Natural killer cell treated with Interleukin-12 subunit alpha and Interleukin-12 subunit beta and Interleukin-15 and Interleukin-18, amount 100 ng/mL, for 72 hours (primary cell): ENCODE data around the gene GABPB2. TPM values are rescaled to one million over a fixed set of nuclear protein-coding genes. Genes with fewer than 3 reads are reported as not detected.
A peak's percentile ranks its signal among the peaks of the same experiment; 100 is the strongest.

ENCODE experiments used
- ATAC-seq, 2 donors: fragments of 150-1000 bp; cut with Tn5 transposase in 1 of 2; sonication (Bioruptor Pico), chemical (Tn5 transposase) in 1 of 2; 2 replicates each; pipeline ENCODE4 v1.10.0; 2021
- DNase-seq: peaks from one replicate; pipeline ENCODE4 v3.0.0; 2022; ENCODE audit warnings: low spot score
- H3K27ac Mint-ChIP-seq, 2 donors: 1 replicate in 1 of 2; 2 replicates in 1 of 2; pipeline ENCODE4 v1.8.0; 2022; ENCODE audit warnings: mixed read lengths in 2 of 2, mild to moderate bottlenecking in 1 of 2, moderate library complexity in 1 of 2
- H3K27me3 Mint-ChIP-seq, 2 donors: 1 replicate in 1 of 2; 2 replicates in 1 of 2; pipeline ENCODE4 v1.8.0; 2022; ENCODE audit warnings: mixed read lengths in 2 of 2
- H3K36me3 Mint-ChIP-seq: one replicate; pipeline ENCODE4 v1.8.0; 2022; ENCODE audit warnings: mixed read lengths
- H3K4me1 Mint-ChIP-seq, 2 donors: 1 replicate in 1 of 2; 2 replicates in 1 of 2; pipeline ENCODE4 v1.8.0; 2022; ENCODE audit warnings: low read depth in 2 of 2, mixed read lengths in 2 of 2, mild to moderate bottlenecking in 1 of 2
- H3K4me3 Mint-ChIP-seq: one replicate; pipeline ENCODE4 v1.8.0; 2022; ENCODE audit warnings: mixed read lengths
- H3K9me3 Mint-ChIP-seq: 2 replicates; pipeline ENCODE4 v1.8.0; 2022; ENCODE audit warnings: mixed read lengths
- total RNA-seq, 2 donors: library from RNA; stranded (reverse); gene quantifications; one replicate each; pipeline ENCODE4 v1.2.3, GENCODE V29; 2022

GABPB2 gene
- total RNA-seq, 2 donors from 2014 or later, result 22.2 to 23.8 TPM

GRCh38 chr1:151146412-151147131, 76.0 kb downstream of the GABPB2 start, which contains the start of gene SEMA6C:
Gene SEMA6C, minus strand, starts transcription at chr1:151146631. Its CDS starts 4,010 bp downstream, at chr1:151142621.
- peak; percentile 100 for ATAC-seq
- peak; percentile 93 for DNase-seq
- Mint-ChIP-seq H3K9me3 (no peaks in the 10 kb centered on the region), H3K36me3 (no peaks in the 10 kb centered on the region), H3K27ac (peak within 1 kb of the TSS in 1 of 2 donors; percentile 32), H3K4me1 (peaks cover 11 to 14% of the 10 kb centered on the region in 2 donors), H3K27me3 (peaks cover 4 to 7% of the 10 kb centered on the region in 2 donors), H3K4me3 (peak within 1 kb of the TSS; percentile 83)

- Mint-ChIP-seq H3K36me3 (no peaks in the 10 kb centered on the region), H3K4me3 (peak overlapping the region; percentile 83), H3K27me3 (peaks cover 4 to 7% of the 10 kb centered on the region in 2 donors), H3K9me3 (no peaks in the 10 kb centered on the region), H3K27ac (peak overlapping the region in 1 of 2 donors; percentile 32), H3K4me1 (peaks cover 11 to 14% of the 10 kb centered on the region in 2 donors)
- DNase-seq (no peak), ATAC-seq (no peak)
These were observed 76.6 kb downstream of the GABPB2 start for GRCh38 chr1:151147132-151147503.

- peaks cover 11 to 14% of the 10 kb centered on the region in 2 donors for H3K4me1 Mint-ChIP-seq
- H3K4me3 Mint-ChIP-seq, result peak overlapping the region; percentile 83
- no peak overlapping the region for H3K27ac Mint-ChIP-seq
- peaks cover 4 to 7% of the 10 kb centered on the region in 2 donors for H3K27me3 Mint-ChIP-seq
- DNase-seq (no peak), ATAC-seq (no peak)
- no peaks in the 10 kb centered on the region for H3K36me3 Mint-ChIP-seq
- H3K9me3 Mint-ChIP-seq, result no peaks in the 10 kb centered on the region
These were observed 77.1 kb downstream of the GABPB2 start for GRCh38 chr1:151147665-151148064.

GRCh38 chr1:151156515-151156819, 85.9 kb downstream of the GABPB2 start, which contains the start of gene TNFAIP8L2:
Gene TNFAIP8L2, plus strand, starts transcription at chr1:151156649. Its CDS starts 2,049 bp downstream, at chr1:151158698.
- Mint-ChIP-seq H3K4me3 (peak within 1 kb of the TSS; percentile 99), H3K9me3 (no peaks in the 10 kb centered on the region), H3K27me3 (no peaks in the 10 kb centered on the region), H3K36me3 (no peaks in the 10 kb centered on the region), H3K27ac (peak within 1 kb of the TSS; percentile 93 to 94), H3K4me1 (peaks cover 37% of the 10 kb centered on the region in 2 donors)
- DNase-seq (peak; percentile 84), ATAC-seq (peak; percentile 90 to 92)

- peak overlapping the region; percentile 99 for H3K4me3 Mint-ChIP-seq
- H3K36me3 Mint-ChIP-seq, result no peaks in the 10 kb centered on the region
- H3K4me1 Mint-ChIP-seq, result peaks cover 41% of the 10 kb centered on the region in 2 donors
These were observed 86.5 kb downstream of the GABPB2 start for GRCh38 chr1:151157067-151157531.

GRCh38 chr1:151158326-151158725, 87.8 kb downstream of the GABPB2 start:
- DNase-seq, result no peak
- Mint-ChIP-seq H3K4me1 (peaks cover 47 to 48% of the 10 kb centered on the region in 2 donors), H3K36me3 (no peaks in the 10 kb centered on the region)

More at GRCh38 chr1:151157067-151157531, 86.5 kb downstream of the GABPB2 start:
- peak overlapping the region; percentile 93 to 94 for H3K27ac Mint-ChIP-seq
- H3K27me3 Mint-ChIP-seq, result no peaks in the 10 kb centered on the region
- DNase-seq, result peak; percentile 80
- ATAC-seq, result peak; percentile 68 to 80
- no peaks in the 10 kb centered on the region for H3K9me3 Mint-ChIP-seq

GRCh38 chr1:151158751-151159251, 88.2 kb downstream of the GABPB2 start:
- H3K27ac Mint-ChIP-seq, result peak overlapping the region; percentile 93 to 94
- no peaks in the 10 kb centered on the region for H3K27me3 Mint-ChIP-seq
- DNase-seq (no peak), ATAC-seq (no peak)
- H3K4me1 Mint-ChIP-seq, result peaks cover 47 to 48% of the 10 kb centered on the region in 2 donors
- H3K4me3 Mint-ChIP-seq, result peak overlapping the region; percentile 99
- no peaks in the 10 kb centered on the region for H3K9me3 Mint-ChIP-seq
- H3K36me3 Mint-ChIP-seq, result no peaks in the 10 kb centered on the region

More at GRCh38 chr1:151158326-151158725, 87.8 kb downstream of the GABPB2 start:
- H3K9me3 Mint-ChIP-seq, result no peaks in the 10 kb centered on the region
- H3K27me3 Mint-ChIP-seq, result no peaks in the 10 kb centered on the region
- H3K4me3 Mint-ChIP-seq, result peak overlapping the region; percentile 99
- H3K27ac Mint-ChIP-seq, result peak overlapping the region; percentile 93 to 94
- ATAC-seq, result no peak

GRCh38 chr1:151159373-151159772, 88.8 kb downstream of the GABPB2 start:
- ATAC-seq (no peak), DNase-seq (no peak)
- Mint-ChIP-seq H3K4me1 (peaks cover 51% of the 10 kb centered on the region in 2 donors), H3K27me3 (no peaks in the 10 kb centered on the region), H3K9me3 (no peaks in the 10 kb centered on the region), H3K4me3 (no peak overlapping the region), H3K27ac (peak overlapping the region; percentile 68 to 94), H3K36me3 (no peaks in the 10 kb centered on the region)

- H3K27ac Mint-ChIP-seq, result peak overlapping the region; percentile 85 to 92
- no peak for DNase-seq
- peak overlapping the region; percentile 94 for H3K4me3 Mint-ChIP-seq
- peaks cover 18% of the 10 kb centered on the region for H3K36me3 Mint-ChIP-seq
- no peak for ATAC-seq
- no peaks in the 10 kb centered on the region for H3K27me3 Mint-ChIP-seq
- H3K4me1 Mint-ChIP-seq, result peaks cover 39 to 43% of the 10 kb centered on the region in 2 donors
- no peaks in the 10 kb centered on the region for H3K9me3 Mint-ChIP-seq
These were observed 94.2 kb downstream of the GABPB2 start for GRCh38 chr1:151164732-151165280.

GRCh38 chr1:151165281-151165737, 94.7 kb downstream of the GABPB2 start:
- no peaks in the 10 kb centered on the region for H3K27me3 Mint-ChIP-seq
- peak overlapping the region; percentile 85 to 92 for H3K27ac Mint-ChIP-seq
- DNase-seq (no peak), ATAC-seq (no peak)
- peaks cover 18% of the 10 kb centered on the region for H3K36me3 Mint-ChIP-seq
- peaks cover 38 to 42% of the 10 kb centered on the region in 2 donors for H3K4me1 Mint-ChIP-seq
- H3K4me3 Mint-ChIP-seq, result peak overlapping the region; percentile 94
- H3K9me3 Mint-ChIP-seq, result no peaks in the 10 kb centered on the region

- Mint-ChIP-seq H3K27me3 (no peaks in the 10 kb centered on the region), H3K4me3 (peak within 1 kb of the TSS; percentile 94), H3K36me3 (peaks cover 18% of the 10 kb centered on the region), H3K9me3 (no peaks in the 10 kb centered on the region), H3K27ac (peak within 1 kb of the TSS; percentile 85 to 92), H3K4me1 (peaks cover 38 to 42% of the 10 kb centered on the region in 2 donors)
- ATAC-seq (peak; percentile 97 to 98), DNase-seq (peak; percentile 97)
These were observed 95.4 kb downstream of the GABPB2 start, which contains the start of the genes LYSMD1 and SCNM1 for GRCh38 chr1:151165738-151166504. Gene LYSMD1, minus strand, starts transcription at chr1:151165902. Its CDS starts 644 bp downstream, at chr1:151165258. Gene SCNM1, plus strand, starts transcription at chr1:151166144. Its CDS starts 9 bp downstream, at chr1:151166153.

GRCh38 chr1:151166505-151166956, 96.0 kb downstream of the GABPB2 start:
- ATAC-seq, result peak in 1 of 2 donors; percentile 25
- no peak for DNase-seq
- no peaks in the 10 kb centered on the region for H3K27me3 Mint-ChIP-seq
- peaks cover 18% of the 10 kb centered on the region for H3K36me3 Mint-ChIP-seq
- H3K27ac Mint-ChIP-seq, result peak overlapping the region; percentile 85 to 92
- no peaks in the 10 kb centered on the region for H3K9me3 Mint-ChIP-seq
- peak overlapping the region; percentile 94 for H3K4me3 Mint-ChIP-seq
- peaks cover 38 to 42% of the 10 kb centered on the region in 2 donors for H3K4me1 Mint-ChIP-seq

- Mint-ChIP-seq H3K4me3 (peak overlapping the region; percentile 94), H3K4me1 (peaks cover 34 to 38% of the 10 kb centered on the region in 2 donors), H3K36me3 (peaks cover 18% of the 10 kb centered on the region), H3K27ac (peak overlapping the region; percentile 85 to 92), H3K9me3 (no peaks in the 10 kb centered on the region), H3K27me3 (no peaks in the 10 kb centered on the region)
- DNase-seq (no peak), ATAC-seq (no peak)
These were observed 96.6 kb downstream of the GABPB2 start for GRCh38 chr1:151167116-151167515.
